ENCODE data around the gene ZNF185. TPM values are rescaled to one million over a fixed set of nuclear protein-coding genes. Genes with fewer than 3 reads are reported as not detected.

ZNF185 gene
- total RNA-seq, 1 experiment from 2014 or later: 11.3 TPM

GRCh38 chrX:152930516-152930915, 32.6 kb downstream of the ZNF185 start:
- Histone ChIP-seq H3K18ac (ENCODE audit: insufficient read length, low read depth, low read length) (no peak overlapping the region), H3K9me3 (ENCODE audit: control insufficient read depth, low read depth, low read length) (peaks cover 44% of the 10 kb centered on the region), H2AK5ac (ENCODE audit: insufficient read length, low read length) (no peak overlapping the region), H4K20me1 (ENCODE audit: control insufficient read depth, insufficient read depth, insufficient read length) (peaks cover 3% of the 10 kb centered on the region), H2BK12ac (ENCODE audit: insufficient read length, low read depth, low read length) (no peak overlapping the region), H3T11ph (ENCODE audit: low read length) (no peak overlapping the region), H3K4ac (ENCODE audit: low read depth, low read length) (no peak overlapping the region), H3K4me1 (ENCODE audit: insufficient read depth, low read length) (no peaks in the 10 kb centered on the region), H3K23ac (ENCODE audit: insufficient read length, low read depth, low read length) (no peak overlapping the region), H3K79me2 (ENCODE audit: insufficient read depth, low read length) (no peaks in the 10 kb centered on the region), H3K14ac (ENCODE audit: insufficient read depth, low read length) (no peak overlapping the region), H2BK120ac (ENCODE audit: low read depth, low read length, poor library complexity, severe bottlenecking) (no peak overlapping the region), H3K4me2 (ENCODE audit: insufficient read depth, insufficient read length, low read length) (no peak overlapping the region), H3K27me3 (ENCODE audit: insufficient read depth, low read length) (no peaks in the 10 kb centered on the region), H3K9ac (ENCODE audit: extremely low read depth, insufficient read length, low read length) (no peak overlapping the region), H2BK5ac (ENCODE audit: insufficient read length, low read length) (no peak overlapping the region), H2BK15ac (ENCODE audit: low read depth, low read length) (no peak overlapping the region), H4K91ac (ENCODE audit: insufficient read length, low read depth, low read length) (no peak overlapping the region), H4K5ac (ENCODE audit: insufficient read length, low read depth, low read length) (no peak overlapping the region), H3K27ac (ENCODE audit: insufficient read length, low read depth, low read length) (no peak overlapping the region), H2BK20ac (ENCODE audit: low read depth, low read length, poor library complexity, severe bottlenecking) (no peak overlapping the region), H2AFZ (ENCODE audit: low read length) (no peak overlapping the region), H3K56ac (ENCODE audit: insufficient read length, low read depth, low read length) (no peak overlapping the region), H3K23me2 (ENCODE audit: insufficient read length, low read depth, low read length, poor library complexity, severe bottlenecking) (no peaks in the 10 kb centered on the region), H3K79me1 (ENCODE audit: insufficient read depth, low read depth, low read length, poor library complexity, severe bottlenecking) (no peaks in the 10 kb centered on the region), H4K8ac (replicated peaks; ENCODE audit: insufficient read length, low read depth, low read length) (no peak overlapping the region)
- Mint-ChIP-seq H3K27me3 (ENCODE audit: low read depth) (no peaks in the 10 kb centered on the region; the same call in 1 of the 2 replicates), H3K27ac (no peak overlapping the region), H3K36me3 (ENCODE audit: insufficient read depth in 1 of 3, low read depth in 3 of 3) (peaks cover 0 to 15% (median 3%) of the 10 kb centered on the region in 3 experiments; a peak in 5 of 7 replicates), H3K4me1 (peaks cover 7 to 8% of the 10 kb centered on the region in 2 experiments), H3K9me3 (peaks cover 67 to 78% of the 10 kb centered on the region in 2 experiments), H3K4me3 (no peak overlapping the region; a peak in 1 of 5 replicates)
- TF ChIP-seq CTCF (conservative IDR thresholded peaks at IDR 0.05): no peak
- no peak for DNase-seq
- no CpG with 5 or more reads among the region's 4 CpGs for WGBS (ENCODE audit: extremely low coverage, insufficient read length, low lambda C conversion rate)

All from H9 (cell line).